ENCODE results near the gene CCDC85A. TPM values are rescaled to one million over a fixed set of nuclear protein-coding genes. Genes with fewer than 3 reads are reported as not detected.

The CCDC85A gene
- total and polyA plus RNA-seq, 2 experiments from 2014 or later = 0.21 to 0.24 TPM

- H3K4me3 Mint-ChIP-seq = no peak overlapping the region
- H3K27ac Mint-ChIP-seq = no peak overlapping the region
- DNase-seq (ENCODE audit: low spot score) = no peak
- Histone ChIP-seq H3K4me2 (no peak overlapping the region), H3K27ac (ENCODE audit: low read depth) (no peak overlapping the region), H3K4me3 (no peak overlapping the region), H3K36me3 (ENCODE audit: insufficient read depth) (no peaks in the 10 kb centered on the region), H3K27me3 (ENCODE audit: insufficient read depth) (no peaks in the 10 kb centered on the region), H2AFZ (0 out of 2 replicates have a peak overlapping the region, but pooled peaks have one; percentile 21), H3F3A (replicated peaks; ENCODE audit: low read depth) (no peaks in the 10 kb centered on the region), H3K4me1 (ENCODE audit: insufficient read depth) (0 out of 2 replicates have a peak, but pooled peaks cover 7% of the 10 kb centered on the region), H3K79me2 (replicated peaks; ENCODE audit: insufficient read depth) (no peaks in the 10 kb centered on the region), H3K9me2 (ENCODE audit: insufficient read depth) (0 out of 2 replicates have a peak, but pooled peaks cover 6% of the 10 kb centered on the region), H4K20me1 (replicated peaks; ENCODE audit: insufficient read depth) (no peaks in the 10 kb centered on the region)
- H3K4me1 Mint-ChIP-seq = peaks cover 11% of the 10 kb centered on the region; the same call in 2 of the 3 replicates
- no peaks in the 10 kb centered on the region for H3K36me3 Mint-ChIP-seq (ENCODE audit: low read depth)
- H3K27me3 Mint-ChIP-seq (ENCODE audit: insufficient read depth, low read depth, poor library complexity) = no peaks in the 10 kb centered on the region
- no peak for TF ChIP-seq ZNF331 (CRISPR knock-in tag; IDR thresholded peaks at IDR 0.05; ENCODE audit: low read depth)
- ATAC-seq = no peak
- no peaks in the 10 kb centered on the region for H3K9me3 Mint-ChIP-seq
Measured at GRCh38 chr2:56376699-56377665, 193.2 kb downstream of the CCDC85A start.

GRCh38 chr2:56379066-56379465 lies 195.3 kb downstream of the CCDC85A start:
- Histone ChIP-seq H3F3A (replicated peaks; ENCODE audit: low read depth) (no peaks in the 10 kb centered on the region), H3K36me3 (ENCODE audit: insufficient read depth) (no peaks in the 10 kb centered on the region), H3K4me2 (no peak overlapping the region), H3K4me3 (no peak overlapping the region), H2AFZ (no peak overlapping the region), H4K20me1 (replicated peaks; ENCODE audit: insufficient read depth) (no peaks in the 10 kb centered on the region), H3K4me1 (ENCODE audit: insufficient read depth) (peaks cover 14% of the 10 kb centered on the region; the same call in 1 of the 2 replicates), H3K27me3 (ENCODE audit: insufficient read depth) (no peaks in the 10 kb centered on the region), H3K9me2 (ENCODE audit: insufficient read depth) (0 out of 2 replicates have a peak, but pooled peaks cover 6% of the 10 kb centered on the region), H3K27ac (ENCODE audit: low read depth) (no peak overlapping the region), H3K79me2 (replicated peaks; ENCODE audit: insufficient read depth) (no peaks in the 10 kb centered on the region)
- no peaks in the 10 kb centered on the region for H3K36me3 Mint-ChIP-seq (ENCODE audit: low read depth)
- no peak overlapping the region for H3K4me3 Mint-ChIP-seq
- ATAC-seq = no peak
- H3K4me1 Mint-ChIP-seq = peaks cover 16% of the 10 kb centered on the region
- DNase-seq (ENCODE audit: low spot score) = no peak
- no peaks in the 10 kb centered on the region for H3K27me3 Mint-ChIP-seq (ENCODE audit: insufficient read depth, low read depth, poor library complexity)
- H3K27ac Mint-ChIP-seq = peak overlapping the region; percentile 91; the same call in 1 of the 2 replicates
- H3K9me3 Mint-ChIP-seq = no peaks in the 10 kb centered on the region
- no peak for TF ChIP-seq POLR2AphosphoS5 (IDR thresholded peaks at IDR 0.05; ENCODE audit: low read depth)
- no peak for TF ChIP-seq CREB1 (CRISPR knock-in tag; IDR thresholded peaks at IDR 0.05; ENCODE audit: low read depth)
- TF ChIP-seq EZH2phosphoT487 (IDR thresholded peaks at IDR 0.05; ENCODE audit: unreplicated experiment) = no peak
- no peak for TF ChIP-seq ZNF462 (CRISPR knock-in tag; IDR thresholded peaks at IDR 0.05)
- no peak for TF ChIP-seq CTCF (conservative IDR thresholded peaks at IDR 0.05; ENCODE audit: low read depth in 2 of 2)
- no peak for TF ChIP-seq NANOG (IDR thresholded peaks at IDR 0.05; ENCODE audit: borderline replicate concordance)
- TF ChIP-seq STAT1 (IDR thresholded peaks at IDR 0.05; ENCODE audit: unreplicated experiment) = no peak

All from GM23338 (cell line).